OCI-LY3 (cell line): ENCODE measurements around the gene NOPCHAP1.
"Not testable (repeated sequence)": the region's sequence is repeated elsewhere in the genome, so short reads cannot be mapped to it uniquely, and the experiment has no call there.

Source experiments
- EZH2phosphoT487 ChIP-seq: fragments of 200-600 bp; shearing (Covaris generic); IDR thresholded peaks from 2 replicates; pipeline ENCODE4 v1.6.1; 2018; ENCODE audit warnings: antibody characterized with exemption, mixed run types, low read depth
- TF ChIP-seq, protein P1 (sequence below): fragments of 200-600, 300-600 bp; sonication (generic); IDR thresholded peaks from 2 replicates; pipeline ENCODE4 v1.5.1; 2014; ENCODE audit warnings: antibody characterized with exemption, low read length, low read depth

GRCh38 chr12:104943401-104943800, 42.7 kb upstream of the NOPCHAP1 start:
- TF ChIP-seq, protein P1, sequence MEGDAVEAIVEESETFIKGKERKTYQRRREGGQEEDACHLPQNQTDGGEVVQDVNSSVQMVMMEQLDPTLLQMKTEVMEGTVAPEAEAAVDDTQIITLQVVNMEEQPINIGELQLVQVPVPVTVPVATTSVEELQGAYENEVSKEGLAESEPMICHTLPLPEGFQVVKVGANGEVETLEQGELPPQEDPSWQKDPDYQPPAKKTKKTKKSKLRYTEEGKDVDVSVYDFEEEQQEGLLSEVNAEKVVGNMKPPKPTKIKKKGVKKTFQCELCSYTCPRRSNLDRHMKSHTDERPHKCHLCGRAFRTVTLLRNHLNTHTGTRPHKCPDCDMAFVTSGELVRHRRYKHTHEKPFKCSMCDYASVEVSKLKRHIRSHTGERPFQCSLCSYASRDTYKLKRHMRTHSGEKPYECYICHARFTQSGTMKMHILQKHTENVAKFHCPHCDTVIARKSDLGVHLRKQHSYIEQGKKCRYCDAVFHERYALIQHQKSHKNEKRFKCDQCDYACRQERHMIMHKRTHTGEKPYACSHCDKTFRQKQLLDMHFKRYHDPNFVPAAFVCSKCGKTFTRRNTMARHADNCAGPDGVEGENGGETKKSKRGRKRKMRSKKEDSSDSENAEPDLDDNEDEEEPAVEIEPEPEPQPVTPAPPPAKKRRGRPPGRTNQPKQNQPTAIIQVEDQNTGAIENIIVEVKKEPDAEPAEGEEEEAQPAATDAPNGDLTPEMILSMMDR, result not testable (repeated sequence)
- not testable (repeated sequence) for TF ChIP-seq EZH2phosphoT487
